ENCODE results near the gene RPS16. TPM values are rescaled to one million over a fixed set of nuclear protein-coding genes. Genes with fewer than 3 reads are reported as not detected.

RPS16 gene
- total and polyA plus RNA-seq, 9 of the 15 experiments (the other 6 are each of a cell fraction or from before 2014, with no cell fraction given), result 82.6 to 3,671 (median 2,204) TPM

- TF ChIP-seq RREB1 (CRISPR knock-in tag; IDR thresholded peaks at IDR 0.05) (peak; percentile 48; the same call in 1 of the 2 replicates), NEUROD1 (IDR thresholded peaks at IDR 0.05; ENCODE audit: borderline replicate concordance, low read depth, low read length, partially characterized antibody) (peak; percentile 60), TBL1XR1 (IDR thresholded peaks at IDR 0.05; ENCODE audit: low read length in 2 of 2) (peak in 1 of 2 experiments; percentile 57; a peak in 2 of 4 replicates), VEZF1 (CRISPR knock-in tag; IDR thresholded peaks at IDR 0.05) (peak; percentile 86), E2F3 (CRISPR knock-in tag; IDR thresholded peaks at IDR 0.05) (peak; percentile 73; the same call in 1 of the 2 replicates), GMEB1 (CRISPR knock-in tag; IDR thresholded peaks at IDR 0.05) (peak; percentile 49; the same call in 1 of the 2 replicates), NFIC (IDR thresholded peaks at IDR 0.05) (peak; percentile 37), SRSF3 (IDR thresholded peaks at IDR 0.05; ENCODE audit: insufficient read depth, low read length) (0 out of 2 replicates have a peak, but pooled peaks have one; percentile 59), DLX4 (CRISPR knock-in tag; IDR thresholded peaks at IDR 0.05) (no peak), KDM2B (CRISPR knock-in tag; IDR thresholded peaks at IDR 0.05) (no peak), ZNF444 (CRISPR knock-in tag; IDR thresholded peaks at IDR 0.05) (no peak), KDM1A (IDR thresholded peaks at IDR 0.05) (peak; percentile 23 to 100; a peak in 3 of 4 replicates), HDAC1 (IDR thresholded peaks at IDR 0.05) (peak in 1 of 2 experiments; percentile 88; a peak in 2 of 4 replicates), E2F1 (CRISPR knock-in tag; IDR thresholded peaks at IDR 0.05) (peak; percentile 43; the same call in 1 of the 2 replicates), ZNF57 (CRISPR knock-in tag; IDR thresholded peaks at IDR 0.05) (0 out of 2 replicates have a peak, but pooled peaks have one; percentile 53)
Observed at GRCh38 chr19:39402346-39403300, 33.1 kb downstream of the RPS16 start (continued).

Data from K562 (cell line).